Parathyroid adenoma (tissue), 2 donors: Measurements from ENCODE around the gene BBLN.

Source experiments
- H2AFZ ChIP-seq: fragments of 300-600 bp; sonication (generic); one replicate; pipeline ENCODE4 v1.7.0; 2017; ENCODE audit warnings: antibody characterized with exemption, mild to moderate bottlenecking
- H3K27ac ChIP-seq: fragments of 300-600 bp; sonication (generic); one replicate; pipeline ENCODE4 v1.7.0; 2017
- H3K27me3 ChIP-seq: fragments of 300-600 bp; sonication (generic); one replicate; pipeline ENCODE4 v1.7.0; 2017; ENCODE audit warnings: low read length; ENCODE audit not compliant: control insufficient read depth, insufficient read depth
- H3K36me3 ChIP-seq: fragments of 300-600 bp; sonication (generic); one replicate; pipeline ENCODE4 v1.7.0; 2017; ENCODE audit warnings: low read length; ENCODE audit not compliant: control insufficient read depth, insufficient read depth
- H3K4me1 ChIP-seq: fragments of 300-600 bp; sonication (generic); one replicate; pipeline ENCODE4 v1.7.0; 2017; ENCODE audit warnings: control low read depth
- H3K4me2 ChIP-seq: fragments of 300-600 bp; sonication (generic); one replicate; pipeline ENCODE4 v1.7.0; 2017; ENCODE audit warnings: low read length
- H3K4me3 ChIP-seq: fragments of 300-600 bp; sonication (generic); one replicate; pipeline ENCODE4 v1.7.0; 2017; ENCODE audit warnings: low read depth, low read length
- H3K79me2 ChIP-seq: fragments of 300-600 bp; sonication (generic); one replicate; pipeline ENCODE4 v1.7.0; 2017; ENCODE audit warnings: control low read depth
- H3K9ac ChIP-seq: fragments of 300-600 bp; sonication (generic); one replicate; pipeline ENCODE4 v1.7.0; 2017; ENCODE audit warnings: mild to moderate bottlenecking
- H3K9me3 ChIP-seq: fragments of 300-600 bp; sonication (generic); one replicate; pipeline ENCODE4 v1.7.0; 2017; ENCODE audit warnings: low read length; ENCODE audit not compliant: control insufficient read depth
- CTCF ChIP-seq: fragments of 300-600 bp; sonication (generic); IDR thresholded peaks from one replicate; pipeline ENCODE4 v1.7.0; 2017; ENCODE audit warnings: antibody characterized with exemption, mild to moderate bottlenecking
- donor health status: primary hyperparathyroidism.

Gene BBLN

GRCh38 chr9:128121924-128122808 is 37.9 kb upstream of the BBLN start:
- H3K36me3 ChIP-seq, result no peaks in the 10 kb centered on the region
- H3K27ac ChIP-seq, result no peak overlapping the region
- TF ChIP-seq CTCF, result no peak
- no peak overlapping the region for H2AFZ ChIP-seq
- H3K4me2 ChIP-seq, result no peak overlapping the region
- H3K9ac ChIP-seq, result no peak overlapping the region
- no peak overlapping the region for H3K4me3 ChIP-seq
- H3K79me2 ChIP-seq, result no peaks in the 10 kb centered on the region
- H3K27me3 ChIP-seq, result no peaks in the 10 kb centered on the region
- no peaks in the 10 kb centered on the region for H3K4me1 ChIP-seq
- no peaks in the 10 kb centered on the region for H3K9me3 ChIP-seq

GRCh38 chr9:128122809-128123175 is 37.3 kb upstream of the BBLN start:
- Histone ChIP-seq H3K27ac (no peak overlapping the region), H3K9ac (no peak overlapping the region), H3K79me2 (no peaks in the 10 kb centered on the region), H3K4me3 (no peak overlapping the region), H3K4me1 (no peaks in the 10 kb centered on the region), H3K9me3 (no peaks in the 10 kb centered on the region), H3K36me3 (no peaks in the 10 kb centered on the region), H3K27me3 (no peaks in the 10 kb centered on the region), H2AFZ (no peak overlapping the region), H3K4me2 (no peak overlapping the region)
- TF ChIP-seq CTCF, result no peak

DNA sequence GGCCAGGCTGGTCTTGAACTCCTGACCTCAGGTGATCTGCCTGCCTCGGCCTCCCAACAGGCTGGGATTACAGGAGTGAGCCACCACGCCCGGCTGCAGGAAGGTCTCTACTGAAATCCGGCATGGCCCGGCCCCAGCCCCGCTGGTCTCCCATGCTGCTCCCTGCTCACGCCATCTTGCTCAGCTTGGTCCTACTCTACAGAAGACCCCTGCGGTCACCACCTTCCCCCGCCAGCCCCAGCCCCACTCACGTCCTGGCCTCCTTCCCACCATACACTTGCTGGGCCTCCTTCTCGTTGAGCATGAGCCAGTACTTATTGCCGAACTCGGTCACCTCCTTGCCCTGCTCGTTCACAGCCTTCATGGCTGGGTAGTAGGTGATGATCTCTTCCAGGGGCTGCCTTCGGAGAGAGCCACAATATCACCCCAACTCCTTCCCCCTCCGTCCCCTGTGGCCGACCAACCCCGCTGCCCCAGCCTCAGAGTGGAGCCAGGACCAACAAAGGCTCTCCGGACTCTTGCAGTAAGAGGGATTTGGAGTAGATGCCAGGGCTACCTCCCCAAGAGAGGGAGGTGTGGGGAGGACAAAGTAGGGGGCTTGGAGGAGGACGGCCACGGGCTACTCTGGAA is 36.5 kb upstream of the BBLN start:
- Histone ChIP-seq H3K4me2 (no peak overlapping the region), H3K4me1 (no peaks in the 10 kb centered on the region), H3K27ac (no peak overlapping the region), H3K79me2 (no peaks in the 10 kb centered on the region), H2AFZ (no peak overlapping the region), H3K36me3 (no peaks in the 10 kb centered on the region), H3K9ac (no peak overlapping the region), H3K9me3 (no peaks in the 10 kb centered on the region), H3K4me3 (no peak overlapping the region), H3K27me3 (no peaks in the 10 kb centered on the region)
- TF ChIP-seq CTCF, result no peak

DNA sequence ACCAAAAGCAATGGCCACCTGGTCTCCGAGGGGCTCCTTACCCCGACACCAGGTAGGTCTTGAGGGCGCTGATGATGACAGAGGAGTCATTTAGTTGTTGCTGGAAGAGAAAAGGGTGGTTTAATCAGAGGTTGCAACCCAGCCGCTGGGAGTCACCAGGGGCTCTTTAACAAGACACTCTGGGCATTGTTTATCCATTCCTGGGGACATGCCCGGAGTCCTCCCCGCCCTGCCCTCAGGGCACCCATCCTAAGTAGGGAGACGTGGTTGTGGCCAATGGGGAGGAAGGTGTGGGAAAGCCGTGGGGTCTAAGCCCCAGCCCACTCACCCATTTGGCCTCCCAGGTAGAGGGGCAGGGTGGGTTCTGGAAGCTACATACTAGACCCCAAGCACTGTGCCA is 35.6 kb upstream of the BBLN start:
- H3K9ac ChIP-seq, result no peak overlapping the region
- no peak overlapping the region for H2AFZ ChIP-seq
- H3K79me2 ChIP-seq, result no peaks in the 10 kb centered on the region
- no peak overlapping the region for H3K27ac ChIP-seq
- no peak overlapping the region for H3K4me2 ChIP-seq
- H3K4me3 ChIP-seq, result no peak overlapping the region
- H3K36me3 ChIP-seq, result no peaks in the 10 kb centered on the region
- H3K9me3 ChIP-seq, result no peaks in the 10 kb centered on the region
- no peaks in the 10 kb centered on the region for H3K4me1 ChIP-seq
- H3K27me3 ChIP-seq, result no peaks in the 10 kb centered on the region
- no peak for TF ChIP-seq CTCF
